ENCODE results near the gene SYNGAP1.

- TF ChIP-seq CTCF (IDR thresholded peaks at IDR 0.05; ENCODE audit: insufficient read depth, low read depth, low read length) (no peak), EZH2 (IDR thresholded peaks at IDR 0.05; ENCODE audit: insufficient read depth, low read length) (no peak)
These were observed 77.3 kb downstream of the SYNGAP1 start for GRCh38 chr6:33497157-33497556.
